Breast epithelium (tissue), 3 donors: ENCODE measurements around the gene MGAT4A.

Source experiments
- CTCF ChIP-seq, 3 donors: fragments of 450-650 bp; IDR thresholded peaks; one replicate each; pipeline ENCODE4 v1.5.1; 2016 to 2017; ENCODE audit warnings: antibody characterized with exemption in 3 of 3, mild to moderate bottlenecking in 3 of 3, moderate library complexity in 3 of 3
- POLR2A ChIP-seq: fragments of 450-650 bp; IDR thresholded peaks from one replicate; pipeline ENCODE4 v1.6.1; 2016; ENCODE audit warnings: antibody characterized with exemption, mild to moderate bottlenecking, moderate library complexity

DNA sequence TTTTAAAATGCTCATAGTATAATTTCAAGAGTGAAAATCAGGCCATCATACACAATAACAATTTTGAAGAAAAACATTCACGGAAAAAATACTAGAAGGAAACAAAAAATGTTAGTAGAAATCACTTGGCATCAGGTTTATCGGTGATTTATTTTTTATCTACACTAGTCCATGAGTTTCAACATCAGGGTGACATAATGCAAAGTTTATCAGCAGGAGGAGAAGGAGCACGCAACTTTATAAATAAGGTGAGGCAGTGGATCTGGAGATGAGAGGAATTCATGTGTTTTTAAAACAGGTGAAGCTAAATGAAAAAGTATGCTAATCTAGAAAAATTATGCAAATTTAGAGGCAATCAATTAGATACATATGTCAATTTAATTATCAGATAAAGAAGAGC, 54.2 kb downstream of the MGAT4A start:
- TF ChIP-seq POLR2A (no peak), CTCF (IDR thresholded peaks at IDR 0.05) (no peak)
